ENCODE results near the gene ANKRD52. TPM values are rescaled to one million over a fixed set of nuclear protein-coding genes. Genes with fewer than 3 reads are reported as not detected.
A peak's percentile ranks its signal among the peaks of the same experiment; 100 is the strongest.

Gene ANKRD52
- total and polyA plus RNA-seq, 9 of the 15 experiments (the other 6 are each of a cell fraction or from before 2014, with no cell fraction given): 0.52 to 46.8 (median 7.9) TPM

GRCh38 chr12:56221757-56222530 lies 36.2 kb downstream of the ANKRD52 start, which contains the start of gene RNF41:
RNF41 (minus strand) TSS chr12:56221922; CDS start chr12:56214047, 7,875 bp downstream.
- CTCF ChIA-PET (ENCODE audit: low intra/inter-chr PET ratio): interaction anchor here (1.1 to 1.4 kb wide), 2 partner anchors 29 to 32 kb away, joined by 3 to 5 read pairs; partner anchors contain the start of gene SMARCC2
- no peaks in the 10 kb centered on the region for H4K20me1 ChIP-seq (replicated peaks; ENCODE audit: control insufficient read depth, insufficient read depth, low read length)
- no peaks in the 10 kb centered on the region for H3K27me3 ChIP-seq (ENCODE audit: control insufficient read depth in 2 of 2, insufficient read depth in 2 of 2, low read length in 2 of 2)
- peaks cover 20 to 31% of the 10 kb centered on the region in 2 experiments; a peak in 4 of 5 replicates for H3K4me1 ChIP-seq (replicated peaks in 1 of 2; ENCODE audit: control insufficient read depth in 2 of 2, insufficient read depth in 2 of 2, low read length in 2 of 2)
- TSS peak; percentile 82 for BruUV-seq (replicated peaks)
- in situ Hi-C loops (cut with MboI) (no loop called here), intact Hi-C loops (cut with micrococcal nuclease) (loop anchor here (10.0 kb wide), 1 partner anchor 177 kb away; the partner anchor contains the start of gene RPS26)
- peak within 1 kb of the TSS; percentile 96 for H3K4me2 ChIP-seq (ENCODE audit: insufficient read depth, low read length)
- H3K27ac ChIP-seq (ENCODE audit: extremely low read depth, low read depth, low read length): peak within 1 kb of the TSS; percentile 93
- POLR2A ChIA-PET: interaction anchor here (0.5 to 3.4 kb wide), 32 partner anchors 9 to 1993 kb away, joined by 3 to 68 read pairs (median 5); partner anchors contain the start of genes COQ10A, CS, ESYT1 and MYL6
- peak; percentile 87 for ATAC-seq
- no peaks in the 10 kb centered on the region for H3K9me3 ChIP-seq (replicated peaks; ENCODE audit: control insufficient read depth, insufficient read depth, low read depth, low read length)
- DNase-seq (ENCODE audit: extremely low read depth in 1 of 4, low spot score in 3 of 4): peak; percentile 94 to 97 (median 95)
- 1% methylated on average over 38 of the region's 42 CpGs for WGBS (ENCODE audit: insufficient coverage, low coverage, missing lambda C conversion rate)
- no peaks in the 10 kb centered on the region for H3K9me1 ChIP-seq (ENCODE audit: control insufficient read depth, insufficient read depth, low read length)
- peaks cover 4% of the 10 kb centered on the region; the same call in 2 of the 3 replicates for H3K36me3 ChIP-seq (ENCODE audit: control insufficient read depth, insufficient read depth, low read length)
- FAIRE-seq: peak; percentile 97
- H3K4me3 ChIP-seq: peak within 1 kb of the TSS; percentile 90
- H3K9ac ChIP-seq (ENCODE audit: insufficient read depth in 1 of 2, low read depth in 2 of 2, low read length in 2 of 2): peak within 1 kb of the TSS; percentile 85 to 97
- peaks cover 47% of the 10 kb centered on the region for H3K79me2 ChIP-seq (ENCODE audit: control insufficient read depth, insufficient read depth, low read length)
- peak within 1 kb of the TSS; percentile 96 for H2AFZ ChIP-seq (ENCODE audit: low read depth, low read length)
- no peak for TF ChIP-seq CREBBP (IDR thresholded peaks at IDR 0.05; ENCODE audit: low read depth, low read length)
- TF ChIP-seq ZNF707 (CRISPR knock-in tag; conservative IDR thresholded peaks at IDR 0.05): 0 out of 2 replicates have a peak, but pooled peaks have one; percentile 31
- TF ChIP-seq PBX2 (CRISPR knock-in tag; IDR thresholded peaks at IDR 0.05; ENCODE audit: low read depth): no peak
- TF ChIP-seq PBX2 (tag; conservative IDR thresholded peaks at IDR 0.05; ENCODE audit: low read depth): no peak
- 0 out of 2 replicates have a peak, but pooled peaks have one; percentile 33 for TF ChIP-seq IRF1 (CRISPR knock-in tag; IDR thresholded peaks at IDR 0.05; ENCODE audit: borderline replicate concordance)
- no peak for TF ChIP-seq COPS2 (conservative IDR thresholded peaks at IDR 0.05)
- no peak; the same call in 1 of the 2 replicates for TF ChIP-seq RB1 (IDR thresholded peaks at IDR 0.05; ENCODE audit: low read depth)
- no peak for TF ChIP-seq MTA2 (IDR thresholded peaks at IDR 0.05; ENCODE audit: low read depth)
- no peak for TF ChIP-seq RERE (CRISPR knock-in tag; IDR thresholded peaks at IDR 0.05; ENCODE audit: borderline replicate concordance)
- no peak for TF ChIP-seq PHF21A (IDR thresholded peaks at IDR 0.05; ENCODE audit: borderline replicate concordance, low read depth)

Data from K562 (cell line).